ENCODE results near the gene CAND2.

DNA sequence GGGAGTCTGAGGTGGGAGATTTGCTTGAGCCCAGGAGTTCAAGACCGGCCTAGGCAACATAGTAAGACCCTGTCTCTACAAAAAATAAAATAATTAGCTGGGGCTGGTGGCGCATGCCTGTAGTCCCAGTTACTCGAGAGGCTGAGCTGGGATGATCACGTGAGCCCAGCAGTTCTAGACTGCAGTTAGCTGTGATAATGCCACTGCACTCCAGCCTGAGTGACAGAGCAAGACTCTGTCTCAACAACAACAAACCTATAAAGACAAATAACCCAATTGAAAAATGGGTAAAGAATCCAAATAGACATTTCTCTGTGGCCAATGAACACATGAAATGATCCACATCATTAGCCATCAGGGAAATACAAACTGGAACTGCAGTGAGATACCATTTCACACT, 46.0 kb downstream of the CAND2 start:
- TF ChIP-seq CTCF (IDR thresholded peaks at IDR 0.05; ENCODE audit: low read length) (no peak), EZH2 (IDR thresholded peaks at IDR 0.05; ENCODE audit: borderline replicate concordance, low read length) (no peak)

All from OCI-LY1 (cell line).